DND-41 (cell line): ENCODE results near the gene ME3.

Experiments used
- ATAC-seq: fragments of 200-7000 bp; cut with Tn5 transposase; 3 replicates; pipeline ENCODE4 v1.9.1; 2021; ENCODE audit warnings: low read depth; ENCODE audit not compliant: insufficient read depth
- DNase-seq: peaks from one replicate; pipeline ENCODE4 v3.0.0-alpha.2; 2020
- H2AFZ ChIP-seq: 2 replicates; pipeline ENCODE4 v1.6.0; 2012; ENCODE audit warnings: low read depth, low read length
- H3K27ac ChIP-seq: 2 replicates; pipeline ENCODE4 v1.5.1; 2012; ENCODE audit warnings: low read length, inconsistent platforms
- H3K27me3 ChIP-seq: fragments of 200-600 bp; sonication (generic); 2 replicates; pipeline ENCODE4 v1.6.0; 2012; ENCODE audit warnings: low read length, mild to moderate bottlenecking, inconsistent platforms; ENCODE audit not compliant: insufficient read depth, poor library complexity
- H3K36me3 ChIP-seq: 2 replicates; pipeline ENCODE4 v1.5.1; 2012; ENCODE audit warnings: low read length, inconsistent platforms; ENCODE audit not compliant: insufficient read depth
- H3K4me1 ChIP-seq: 2 replicates; pipeline ENCODE4 v1.5.1; 2012; ENCODE audit warnings: mild to moderate bottlenecking, low read length; ENCODE audit not compliant: insufficient read depth
- H3K4me2 ChIP-seq: 2 replicates; pipeline ENCODE4 v1.6.0; 2012; ENCODE audit warnings: mild to moderate bottlenecking, moderate library complexity, low read length, inconsistent platforms; ENCODE audit not compliant: insufficient read depth
- H3K4me3 ChIP-seq, 2 experiments: fragments of 200-600 bp in 1 of 2; shearing (Covaris generic) in 1 of 2; 2 replicates each; pipeline ENCODE4 v1.5.1; 2012 to 2016; ENCODE audit warnings: inconsistent platforms in 2 of 2, low read length in 2 of 2, mild to moderate bottlenecking in 2 of 2, low read depth in 1 of 2, moderate library complexity in 1 of 2
- H3K79me2 ChIP-seq: 2 replicates; pipeline ENCODE4 v1.6.0; 2012; ENCODE audit warnings: low read length, inconsistent platforms; ENCODE audit not compliant: insufficient read depth
- H3K9ac ChIP-seq: 2 replicates; pipeline ENCODE4 v1.6.0; 2012; ENCODE audit warnings: low read depth, mild to moderate bottlenecking, inconsistent platforms, low read length, moderate library complexity
- H3K9me3 ChIP-seq: 2 replicates; pipeline ENCODE4 v1.5.1; 2012; ENCODE audit warnings: low read length, moderate library complexity, mild to moderate bottlenecking, inconsistent platforms; ENCODE audit not compliant: insufficient read depth, severe bottlenecking
- H4K20me1 ChIP-seq: 2 replicates; pipeline ENCODE4 v1.6.0; 2012; ENCODE audit warnings: low read length; ENCODE audit not compliant: insufficient read depth
- EZH2 ChIP-seq: IDR thresholded peaks from 3 replicates; pipeline ENCODE4 v1.6.1; 2012; ENCODE audit warnings: borderline replicate concordance, low read depth, mild to moderate bottlenecking, moderate library complexity, low read length, inconsistent platforms; ENCODE audit not compliant: severe bottlenecking
- TF ChIP-seq, protein P1 (sequence below): IDR thresholded peaks from 2 replicates; pipeline ENCODE4 v1.5.1; 2012; ENCODE audit warnings: borderline replicate concordance, low read length, moderate library complexity, mild to moderate bottlenecking; ENCODE audit not compliant: poor library complexity, severe bottlenecking; ENCODE audit errors: extremely low read depth

The ME3 gene

DNA sequence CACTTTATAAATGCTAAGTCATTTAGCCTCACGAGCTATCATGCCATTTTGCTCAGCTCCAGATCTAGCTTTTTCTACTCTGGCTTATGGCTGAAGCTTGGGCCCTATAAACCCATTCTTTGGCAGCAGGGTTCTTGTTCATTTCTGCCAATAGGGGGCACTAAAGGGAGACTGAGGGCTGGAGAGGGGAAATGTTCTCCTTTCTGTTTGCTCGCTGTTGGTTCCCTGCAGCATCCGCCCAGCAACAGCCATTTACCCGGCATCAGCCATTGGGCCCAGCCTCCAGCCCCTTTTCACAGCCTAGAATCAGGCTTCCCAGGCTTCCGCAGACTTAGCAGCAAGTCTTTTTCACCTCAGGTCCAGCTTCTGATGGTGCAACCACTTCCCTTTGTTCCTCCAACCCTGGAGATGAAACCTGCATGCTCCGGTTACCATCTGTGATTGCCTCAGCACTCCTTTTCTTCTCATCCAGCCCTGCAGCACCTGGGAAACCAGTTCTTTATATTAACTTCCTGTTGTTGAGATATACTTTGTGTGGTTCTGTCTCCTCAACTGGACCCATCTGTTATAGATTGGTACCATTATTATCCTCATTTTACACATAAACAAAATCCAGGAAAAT is 4.2 kb upstream of the ME3 start:
- Histone ChIP-seq H3K9me3 (no peaks in the 10 kb centered on the region), H3K27me3 (no peaks in the 10 kb centered on the region), H4K20me1 (no peaks in the 10 kb centered on the region), H3K4me2 (no peak overlapping the region), H2AFZ (no peak overlapping the region), H3K4me3 (no peak overlapping the region), H3K36me3 (no peaks in the 10 kb centered on the region), H3K9ac (no peak overlapping the region), H3K79me2 (no peaks in the 10 kb centered on the region), H3K27ac (no peak overlapping the region), H3K4me1 (peaks cover 11% of the 10 kb centered on the region; the same call in 1 of the 2 replicates)
- DNase-seq (no peak), ATAC-seq (no peak)
- TF ChIP-seq EZH2 = no peak
- TF ChIP-seq, protein P1, sequence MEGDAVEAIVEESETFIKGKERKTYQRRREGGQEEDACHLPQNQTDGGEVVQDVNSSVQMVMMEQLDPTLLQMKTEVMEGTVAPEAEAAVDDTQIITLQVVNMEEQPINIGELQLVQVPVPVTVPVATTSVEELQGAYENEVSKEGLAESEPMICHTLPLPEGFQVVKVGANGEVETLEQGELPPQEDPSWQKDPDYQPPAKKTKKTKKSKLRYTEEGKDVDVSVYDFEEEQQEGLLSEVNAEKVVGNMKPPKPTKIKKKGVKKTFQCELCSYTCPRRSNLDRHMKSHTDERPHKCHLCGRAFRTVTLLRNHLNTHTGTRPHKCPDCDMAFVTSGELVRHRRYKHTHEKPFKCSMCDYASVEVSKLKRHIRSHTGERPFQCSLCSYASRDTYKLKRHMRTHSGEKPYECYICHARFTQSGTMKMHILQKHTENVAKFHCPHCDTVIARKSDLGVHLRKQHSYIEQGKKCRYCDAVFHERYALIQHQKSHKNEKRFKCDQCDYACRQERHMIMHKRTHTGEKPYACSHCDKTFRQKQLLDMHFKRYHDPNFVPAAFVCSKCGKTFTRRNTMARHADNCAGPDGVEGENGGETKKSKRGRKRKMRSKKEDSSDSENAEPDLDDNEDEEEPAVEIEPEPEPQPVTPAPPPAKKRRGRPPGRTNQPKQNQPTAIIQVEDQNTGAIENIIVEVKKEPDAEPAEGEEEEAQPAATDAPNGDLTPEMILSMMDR = peak; percentile 32

GRCh38 chr11:86676010-86676409 is 3.6 kb upstream of the ME3 start:
- no peak overlapping the region for H3K4me2 ChIP-seq

GRCh38 chr11:86675017-86675416 is 2.6 kb upstream of the ME3 start:
- Histone ChIP-seq H3K27ac (no peak overlapping the region), H3K79me2 (no peaks in the 10 kb centered on the region), H3K27me3 (no peaks in the 10 kb centered on the region), H3K4me1 (peaks cover 15% of the 10 kb centered on the region; the same call in 1 of the 2 replicates), H3K9me3 (no peaks in the 10 kb centered on the region), H3K4me2 (no peak overlapping the region), H3K9ac (no peak overlapping the region), H2AFZ (no peak overlapping the region), H4K20me1 (no peaks in the 10 kb centered on the region), H3K4me3 (no peak overlapping the region), H3K36me3 (no peaks in the 10 kb centered on the region)
- TF ChIP-seq, protein P1 = no peak
- TF ChIP-seq EZH2 = no peak
- no peak for DNase-seq
- ATAC-seq = no peak

More at GRCh38 chr11:86676010-86676409, 3.6 kb upstream of the ME3 start:
- Histone ChIP-seq H3K36me3 (no peaks in the 10 kb centered on the region), H3K9me3 (no peaks in the 10 kb centered on the region), H4K20me1 (no peaks in the 10 kb centered on the region), H3K4me3 (no peak overlapping the region), H3K9ac (no peak overlapping the region), H3K79me2 (no peaks in the 10 kb centered on the region), H3K27me3 (no peaks in the 10 kb centered on the region), H3K4me1 (peaks cover 15% of the 10 kb centered on the region; the same call in 1 of the 2 replicates), H3K27ac (no peak overlapping the region), H2AFZ (no peak overlapping the region)
- ATAC-seq (no peak), DNase-seq (no peak)
- TF ChIP-seq EZH2 = no peak

DNA sequence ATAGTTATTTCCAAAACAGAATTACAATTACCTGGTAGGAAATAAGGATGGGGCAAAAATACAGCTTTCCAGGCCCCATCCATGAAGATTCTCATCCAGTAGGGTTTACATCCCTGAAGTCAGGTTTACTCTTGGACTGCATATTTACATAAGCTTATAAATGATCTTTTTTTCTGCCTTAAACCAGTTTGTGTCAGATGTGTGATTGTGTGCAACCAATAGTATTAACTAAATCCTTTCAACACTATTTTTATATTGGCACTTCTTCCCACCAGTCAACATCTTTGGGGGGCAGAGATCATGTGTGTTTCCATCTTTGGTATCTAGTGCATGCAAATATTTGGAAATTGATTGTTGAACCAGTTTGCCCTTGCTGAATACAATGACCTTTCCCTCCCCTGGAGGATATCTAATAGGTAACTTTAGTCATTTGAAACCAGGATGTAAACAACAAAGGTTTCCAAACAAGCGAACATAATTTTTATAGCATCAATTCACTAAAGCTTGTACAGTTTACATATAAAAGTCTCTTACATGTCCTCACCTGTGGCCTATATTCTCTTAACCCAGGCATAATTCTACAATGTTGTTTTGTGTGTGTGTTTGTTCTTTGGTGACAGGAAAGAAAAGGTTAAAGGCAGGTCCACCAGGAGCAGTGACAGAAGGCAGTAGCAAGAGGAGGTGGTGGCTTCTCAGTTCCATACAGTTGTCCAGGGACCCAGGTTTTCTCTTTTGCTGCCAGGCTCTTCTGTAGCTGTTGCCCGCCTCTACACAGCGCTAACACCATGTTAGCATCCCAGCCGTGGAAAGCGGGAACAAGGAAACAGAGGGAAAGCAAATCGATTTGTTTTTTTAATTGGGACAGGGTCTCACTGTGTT is 1.7 kb upstream of the ME3 start:
- DNase-seq = no peak
- ATAC-seq = no peak
- Histone ChIP-seq H3K79me2 (no peaks in the 10 kb centered on the region), H3K4me2 (no peak overlapping the region), H3K27ac (no peak overlapping the region), H3K36me3 (no peaks in the 10 kb centered on the region), H3K27me3 (no peaks in the 10 kb centered on the region), H3K4me1 (peaks cover 15% of the 10 kb centered on the region; the same call in 1 of the 2 replicates), H3K9me3 (no peaks in the 10 kb centered on the region), H3K9ac (no peak overlapping the region), H3K4me3 (no peak overlapping the region), H2AFZ (no peak overlapping the region), H4K20me1 (no peaks in the 10 kb centered on the region)
- TF ChIP-seq EZH2 = no peak
- TF ChIP-seq, protein P1 = no peak
